Gastrocnemius medialis (tissue), 4 donors: ENCODE measurements around the gene LTBP1.

Source experiments
- CTCF ChIP-seq, 5 experiments: fragments of 450-650 bp in 3 of 5; fragments of 200-600 bp in 2 of 5; sonication (generic) in 2 of 5; IDR thresholded peaks in 4 of 5; conservative IDR thresholded peaks in 1 of 5; 1 replicate in 4 of 5; 2 replicates in 1 of 5; pipeline ENCODE4 v1.5.1; 2016 to 2019; ENCODE audit warnings: antibody characterized with exemption in 5 of 5, mild to moderate bottlenecking in 3 of 5, moderate library complexity in 3 of 5
- POLR2A ChIP-seq, 2 donors: fragments of 450-650 bp; IDR thresholded peaks; one replicate each; pipeline ENCODE4 v1.6.1; 2017; ENCODE audit warnings: antibody characterized with exemption in 2 of 2, mild to moderate bottlenecking in 2 of 2, moderate library complexity in 2 of 2

- TF ChIP-seq POLR2A (IDR thresholded peaks at IDR 0.05), result no peak
- TF ChIP-seq CTCF (IDR thresholded peaks at IDR 0.05 in 4 of 5, conservative IDR thresholded peaks at IDR 0.05 in 1 of 5), result no peak
Observed at GRCh38 chr2:33184041-33184440, 237.3 kb downstream of the LTBP1 start.
